HG03103 (cell line): Measurements from ENCODE around the gene ENO1.
"Not testable (repeated sequence)": the region's sequence is repeated elsewhere in the genome, so short reads cannot be mapped to it uniquely, and the experiment has no call there.

Experiments
- ATAC-seq: cut with Tn5 transposase; IDR thresholded peaks from one replicate; pipeline ENCODE4 v1.9.1; 2021; ENCODE audit warnings: low read depth; ENCODE audit not compliant: unreplicated experiment

Gene ENO1

DNA sequence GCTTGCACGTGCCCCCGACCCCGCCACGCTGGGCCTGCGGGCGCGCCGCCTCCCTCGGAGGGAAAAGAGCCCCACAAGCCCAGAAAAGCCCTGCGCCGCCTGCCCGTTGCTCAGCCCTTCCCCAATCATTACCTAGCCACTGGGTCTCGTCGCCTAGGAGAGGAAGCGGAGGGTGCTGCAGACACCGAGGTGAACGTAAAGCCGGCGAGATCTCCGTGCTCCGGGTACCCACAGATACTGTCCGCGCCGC lies at the start of gene ENO1:
ENO1 (minus strand) TSS at position 239 of the 250 bp plus-strand sequence. CDS start 3,778 bp downstream, outside the sequence.
- ATAC-seq: no peak

DNA sequence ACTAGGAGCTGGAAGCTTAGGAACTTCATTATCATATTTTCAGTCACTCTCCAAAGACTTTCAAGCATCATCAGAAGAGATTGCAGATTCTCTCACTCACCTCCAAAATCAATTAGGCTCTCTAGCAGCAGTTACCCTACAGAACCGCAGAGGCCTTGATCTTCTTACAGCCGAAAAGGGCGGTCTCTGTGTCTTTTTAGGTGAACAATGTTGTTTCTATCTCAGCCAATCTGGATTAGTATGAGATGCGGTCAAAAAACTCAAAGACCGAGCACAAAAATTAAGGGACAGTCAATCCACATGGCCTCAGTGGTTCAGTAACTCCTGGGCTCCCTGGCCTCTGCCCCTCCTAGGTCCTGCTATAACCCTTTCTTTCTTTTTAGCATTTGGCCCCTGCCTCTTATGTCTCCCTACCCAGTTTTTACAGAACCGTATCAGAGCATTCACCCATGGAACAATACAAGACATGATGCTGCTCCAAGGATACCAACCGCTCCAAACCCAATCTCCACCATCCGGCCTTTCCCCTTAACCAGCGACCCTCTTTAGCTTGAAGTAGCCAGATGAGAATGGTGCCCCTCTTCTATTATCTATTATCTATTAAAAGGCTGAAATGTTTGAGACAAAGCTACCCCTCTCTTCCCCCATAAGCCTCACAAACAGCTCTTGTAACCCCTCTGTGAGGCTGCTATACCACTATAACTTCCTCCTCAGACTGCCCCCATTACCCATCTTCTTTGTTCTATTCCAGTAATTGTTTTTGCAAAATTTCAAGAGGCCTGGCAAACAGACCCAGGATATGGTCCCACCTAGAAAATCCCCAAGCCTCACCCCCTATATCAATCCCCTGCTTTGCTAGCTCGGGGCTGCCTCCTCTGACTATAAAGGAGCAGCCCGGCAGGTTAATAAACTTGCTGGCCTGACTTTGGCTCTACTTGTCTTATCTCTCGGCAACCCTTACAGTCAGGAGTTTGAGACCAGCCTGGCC lies 48.5 kb upstream of the ENO1 start:
- ATAC-seq: no peak

GRCh38 chr1:8925960-8926359 lies 47.5 kb upstream of the ENO1 start:
- ATAC-seq: no peak

DNA sequence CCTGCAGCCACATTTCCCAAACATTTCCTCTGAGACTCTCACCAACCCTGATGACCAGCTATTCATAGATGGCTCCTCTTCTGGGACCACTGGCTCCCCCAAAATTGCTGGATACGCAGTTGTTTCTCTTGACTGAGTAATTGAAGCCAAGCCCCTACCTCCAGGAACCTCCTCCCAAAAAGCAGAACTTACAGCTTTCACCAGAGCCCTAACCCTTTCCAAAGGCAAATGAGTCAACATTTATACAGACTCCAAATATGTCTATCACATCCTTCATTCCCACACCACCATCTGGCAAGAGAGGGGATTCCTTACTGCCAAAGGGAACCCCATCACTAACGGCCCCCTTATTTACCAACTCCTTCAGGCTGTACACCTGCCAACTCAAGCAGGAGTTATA lies 46.9 kb upstream of the ENO1 start:
- ATAC-seq: no peak

DNA sequence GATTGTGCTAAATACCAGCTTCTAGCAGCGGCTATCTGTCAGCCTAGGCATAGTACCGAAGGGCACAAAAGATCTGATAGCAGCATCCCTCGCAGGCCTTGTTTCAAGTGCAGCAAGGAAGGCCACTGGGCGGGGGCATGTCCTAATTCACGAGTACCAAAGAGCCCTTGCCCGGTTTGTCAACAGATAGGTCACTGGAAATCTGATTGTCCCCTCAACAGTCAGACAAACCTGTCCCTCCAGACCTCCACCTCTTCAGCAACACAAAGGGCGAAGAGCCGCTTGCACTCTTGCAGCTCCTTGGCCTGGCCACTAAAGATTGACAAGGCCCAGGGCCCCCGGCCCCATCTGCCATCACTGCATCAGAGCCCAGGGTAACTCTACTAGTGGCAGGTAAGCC lies 44.5 kb upstream of the ENO1 start:
- ATAC-seq: no peak

GRCh38 chr1:8917536-8917935 lies 39.0 kb upstream of the ENO1 start:
- ATAC-seq: not testable (repeated sequence)

- ATAC-seq: no peak
Observed at GRCh38 chr1:8915446-8915845, 37.0 kb upstream of the ENO1 start.

DNA sequence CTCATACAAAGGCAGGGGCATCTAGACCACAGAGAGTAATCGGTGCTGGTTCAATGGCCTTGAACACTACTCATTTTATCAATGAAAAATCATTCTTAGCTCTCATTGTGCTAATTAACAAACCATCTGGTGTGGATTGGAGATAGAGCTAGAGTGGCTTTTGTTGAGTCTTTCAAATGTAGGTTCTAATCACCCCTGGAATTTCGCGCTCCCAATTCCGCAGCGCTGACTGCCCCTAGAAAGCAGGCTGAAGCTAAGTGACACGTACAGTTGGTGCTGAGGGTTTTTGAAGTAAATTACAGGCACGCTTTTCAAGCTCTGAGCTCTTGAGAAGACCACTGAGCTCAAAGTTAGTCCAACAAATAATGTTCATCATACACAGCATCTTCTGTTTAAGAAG lies 36.0 kb upstream of the ENO1 start:
- ATAC-seq: no peak

DNA sequence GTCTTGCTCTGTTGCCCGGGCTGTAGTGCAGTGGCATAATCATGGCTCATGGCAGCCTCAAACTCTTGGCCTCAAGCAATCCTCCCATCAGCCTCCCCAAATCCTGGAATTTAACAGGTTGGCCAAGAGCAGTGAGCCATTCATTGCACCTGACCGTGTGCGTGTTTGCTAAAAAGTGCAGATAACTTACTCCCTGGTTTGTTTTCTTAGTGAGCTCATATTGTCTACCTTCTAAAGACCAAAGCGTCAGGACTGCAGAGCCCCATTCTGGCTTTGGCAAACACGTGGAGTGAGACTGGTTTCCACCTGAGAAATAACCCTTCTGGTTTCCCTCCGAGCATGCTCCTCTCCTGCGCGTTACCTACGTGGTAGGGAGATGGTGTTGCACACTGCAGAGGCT lies 35.0 kb upstream of the ENO1 start:
- ATAC-seq: no peak

- no peak for ATAC-seq
Observed at GRCh38 chr1:8911416-8912309, 33.2 kb upstream of the ENO1 start.

- no peak for ATAC-seq
Observed at GRCh38 chr1:8910914-8911313, 32.4 kb upstream of the ENO1 start.

DNA sequence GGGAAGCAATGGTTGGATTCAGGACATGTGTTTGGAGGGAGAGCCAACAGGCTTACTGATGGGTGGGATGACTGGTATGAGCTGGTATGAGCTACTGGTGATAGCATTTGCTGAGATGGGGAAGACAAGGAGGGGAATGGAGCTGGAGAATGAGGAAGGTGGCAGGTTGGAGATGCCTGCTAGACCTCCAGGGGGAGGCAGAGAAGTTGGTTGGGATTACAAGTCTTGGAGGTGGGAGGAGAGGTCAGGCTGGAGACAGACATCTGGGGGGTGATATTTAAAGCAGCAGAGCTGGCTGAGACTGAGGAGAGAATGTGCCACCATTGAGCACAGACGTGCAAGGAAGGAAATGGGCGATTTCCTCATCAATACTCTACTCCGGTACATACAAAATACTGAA lies 31.8 kb upstream of the ENO1 start:
- ATAC-seq: no peak

GRCh38 chr1:8908388-8909151 lies 30.1 kb upstream of the ENO1 start:
- no peak for ATAC-seq

DNA sequence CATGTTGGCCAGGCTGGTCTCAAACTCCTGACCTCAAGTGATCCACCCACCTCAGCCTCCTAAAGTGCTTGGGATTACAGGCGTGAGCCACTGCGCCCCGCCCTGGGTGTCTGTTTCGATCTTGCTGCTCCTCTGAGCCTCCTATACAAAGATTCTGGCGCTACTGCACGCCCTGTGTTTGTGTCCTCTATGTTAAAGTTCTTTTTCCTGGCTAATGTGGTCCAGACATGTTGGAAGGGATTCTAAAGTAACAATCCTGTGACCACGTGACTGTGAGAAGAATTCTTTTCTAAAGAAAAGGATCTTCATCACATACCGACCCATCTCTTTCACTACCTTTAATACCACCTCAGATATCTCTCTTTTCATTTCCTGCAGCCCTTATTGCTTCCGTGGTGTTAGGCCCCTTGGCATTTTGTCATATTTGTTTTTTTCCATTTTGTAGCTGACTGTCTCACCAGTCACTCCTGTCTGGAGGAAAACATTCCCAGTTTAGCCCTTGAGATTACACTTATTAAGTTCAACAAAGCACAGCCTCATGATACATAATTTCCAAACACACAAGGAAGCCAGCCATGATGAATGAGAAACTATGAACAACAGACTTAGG lies 27.2 kb upstream of the ENO1 start:
- ATAC-seq: no peak

DNA sequence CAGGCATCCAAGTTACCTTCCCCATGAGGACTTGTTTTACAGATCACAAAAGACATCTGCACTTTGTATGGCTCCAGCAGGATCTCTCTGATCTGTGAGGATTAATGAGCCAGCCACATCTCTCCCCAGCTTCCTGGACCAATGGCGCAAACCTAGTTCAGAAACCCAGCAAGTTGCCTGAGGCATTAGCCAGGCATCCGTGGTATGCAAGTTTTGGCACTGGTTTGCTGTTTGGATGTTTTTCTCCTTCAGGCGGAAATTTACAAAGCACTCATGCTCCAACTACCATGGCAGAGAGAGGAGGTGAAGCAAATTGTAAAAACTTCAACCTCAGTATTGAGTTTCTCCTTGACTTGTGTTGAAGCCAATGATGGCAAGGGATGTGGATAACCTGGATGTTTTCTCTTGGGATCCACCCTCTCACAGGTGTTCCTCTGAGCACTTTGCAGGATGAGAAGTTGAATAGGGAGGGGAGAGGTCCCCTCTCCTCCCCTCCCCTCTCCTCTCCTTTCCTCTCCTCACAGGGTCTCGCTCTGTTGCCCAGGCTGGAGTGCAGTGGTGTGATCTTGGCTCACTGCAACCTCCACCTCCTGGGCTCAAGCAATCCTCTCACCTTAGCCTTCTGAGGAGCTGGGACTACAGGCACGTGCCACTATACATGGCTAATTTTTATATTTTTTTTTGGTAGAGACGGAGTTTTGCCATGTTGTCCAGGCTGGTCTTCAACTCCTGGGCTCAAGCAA lies 25.6 kb upstream of the ENO1 start:
- ATAC-seq: no peak

DNA sequence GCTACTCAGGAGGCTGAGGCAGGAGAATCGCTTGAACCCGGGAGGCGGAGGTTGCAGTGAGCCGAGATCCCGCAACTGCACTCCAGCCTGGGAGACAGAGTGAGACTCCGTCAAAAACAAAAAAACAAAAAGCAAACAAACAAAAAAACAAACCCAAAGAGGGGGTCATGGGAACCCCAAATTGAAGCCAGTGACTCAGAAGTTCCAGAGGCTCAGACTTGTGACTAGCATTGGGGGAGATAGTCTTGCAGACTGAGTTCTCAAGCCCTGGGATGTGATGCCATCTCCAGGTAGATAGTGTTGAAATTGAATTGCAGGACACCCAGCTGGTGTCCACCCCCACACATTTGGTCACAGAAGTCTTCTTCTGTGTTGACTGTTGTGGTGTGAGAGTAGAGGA lies 24.9 kb upstream of the ENO1 start:
- ATAC-seq: no peak

- ATAC-seq: no peak
Observed at GRCh38 chr1:8902765-8903164, 24.3 kb upstream of the ENO1 start.

DNA sequence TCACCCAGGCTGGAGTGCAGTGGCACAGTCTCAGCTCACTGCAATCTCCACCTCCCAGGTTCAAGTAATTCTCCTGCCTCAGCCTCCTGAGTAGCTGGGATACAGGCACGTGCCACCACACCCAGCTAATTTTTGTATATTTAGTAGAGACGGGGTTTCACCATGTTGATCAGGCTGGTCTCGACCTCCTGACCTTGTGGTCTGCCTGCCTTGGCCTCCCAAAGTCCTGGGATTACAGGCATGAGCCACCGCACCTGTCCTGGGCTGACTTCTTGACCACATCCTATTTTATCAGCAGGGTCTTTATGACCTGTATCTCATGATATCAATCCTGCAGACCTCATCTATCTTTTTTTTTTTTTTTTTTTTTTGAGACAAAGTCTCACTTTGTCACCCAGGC lies 22.2 kb upstream of the ENO1 start:
- ATAC-seq: not testable (repeated sequence)

DNA sequence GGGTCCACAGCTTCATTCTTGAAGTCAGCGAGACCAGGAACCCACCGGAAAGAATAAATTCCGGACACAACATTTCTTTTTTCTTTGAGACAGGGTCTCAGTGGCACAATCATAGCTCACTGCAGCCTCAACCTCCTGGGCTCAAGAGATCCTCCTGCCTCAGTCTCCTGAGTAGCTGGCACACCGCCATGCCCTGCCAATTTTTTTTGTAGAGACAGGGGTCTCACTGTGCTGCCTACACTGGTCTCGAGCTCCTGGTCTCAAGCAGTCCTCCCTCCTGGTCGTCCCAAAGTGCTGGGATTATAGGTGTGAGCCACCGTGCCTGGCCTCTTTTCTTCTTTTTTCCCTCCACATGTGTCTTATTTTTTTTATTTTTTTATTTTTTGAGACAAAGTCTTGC lies 20.6 kb upstream of the ENO1 start:
- no peak for ATAC-seq

GRCh38 chr1:8898418-8898817 lies 19.9 kb upstream of the ENO1 start:
- ATAC-seq: not testable (repeated sequence)
